SU-DHL-6 (cell line): ENCODE measurements around the gene MUC12.

Experiments
- CTCF ChIP-seq: fragments of 200-600 bp; sonication (generic); IDR thresholded peaks from one replicate; pipeline ENCODE4 v1.5.1; 2017; ENCODE audit warnings: antibody characterized with exemption, mild to moderate bottlenecking, low read length, moderate library complexity; ENCODE audit not compliant: insufficient read depth, poor library complexity, severe bottlenecking
- EZH2phosphoT487 ChIP-seq: fragments of 200-600 bp; sonication (generic), shearing (Covaris generic); conservative IDR thresholded peaks from 2 replicates; pipeline ENCODE4 v1.6.1; 2018; ENCODE audit warnings: mild to moderate bottlenecking, antibody characterized with exemption, low read length, moderate library complexity, mixed read lengths

DNA sequence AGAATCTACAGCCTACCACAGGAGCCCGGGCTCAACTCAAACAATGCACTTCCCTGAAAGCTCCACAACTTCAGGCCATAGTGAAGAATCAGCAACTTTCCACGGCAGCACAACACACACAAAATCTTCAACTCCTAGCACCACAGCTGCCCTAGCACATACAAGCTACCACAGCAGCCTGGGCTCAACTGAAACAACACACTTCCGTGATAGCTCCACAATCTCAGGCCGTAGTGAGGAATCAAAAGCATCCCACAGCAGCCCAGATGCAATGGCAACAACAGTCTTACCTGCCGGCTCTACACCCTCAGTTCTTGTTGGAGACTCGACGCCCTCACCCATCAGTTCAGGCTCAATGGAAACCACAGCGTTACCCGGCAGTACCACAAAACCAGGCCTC lies 22.3 kb downstream of the MUC12 start:
- TF ChIP-seq CTCF (no peak), EZH2phosphoT487 (no peak)
